HepG2 (cell line): ENCODE data around the gene OBSL1. TPM values are rescaled to one million over a fixed set of nuclear protein-coding genes. Genes with fewer than 3 reads are reported as not detected.

Experiments used
- ASH2L ChIP-seq: fragments of 300-600, 200-600 bp; sonication (generic); IDR thresholded peaks from 2 replicates; pipeline ENCODE4 v1.7.0; 2017; ENCODE audit warnings: low read depth, mild to moderate bottlenecking, moderate library complexity, mixed read lengths, low read length; ENCODE audit not compliant: insufficient read length
- BRCA1 ChIP-seq: sonication (generic); formaldehyde crosslinking; IDR thresholded peaks from 2 replicates; pipeline ENCODE4 v1.4.0; 2020; ENCODE audit warnings: missing genetic modification reagents
- IKZF4 ChIP-seq: sonication (generic); formaldehyde crosslinking; IDR thresholded peaks from 2 replicates; pipeline ENCODE4 v1.5.1; 2020; ENCODE audit warnings: borderline replicate concordance, mild to moderate bottlenecking, low read depth, missing genetic modification reagents; ENCODE audit errors: not compliant biosample characterization
- MXI1 ChIP-seq: IDR thresholded peaks from 3 replicates; pipeline ENCODE4 v1.6.1; 2012; ENCODE audit warnings: low read depth, low read length, inconsistent platforms, borderline replicate concordance
- PHB2 ChIP-seq: fragments of 450-650 bp; IDR thresholded peaks from 2 replicates; pipeline ENCODE4 v1.6.1; 2018; ENCODE audit not compliant: partially characterized antibody
- RARG ChIP-seq: sonication (generic); formaldehyde crosslinking; IDR thresholded peaks from 2 replicates; pipeline ENCODE4 v1.4.0; 2020; ENCODE audit warnings: low read depth, mild to moderate bottlenecking, missing genetic modification reagents
- RBFOX2 ChIP-seq: fragments of 200-400 bp; formaldehyde crosslinking; IDR thresholded peaks from 2 replicates; pipeline ENCODE4 v1.6.1; 2017; ENCODE audit warnings: low read depth, mild to moderate bottlenecking, low read length
- RELA ChIP-seq: sonication (generic); formaldehyde crosslinking; IDR thresholded peaks from 2 replicates; pipeline ENCODE4 v1.4.0; 2020; ENCODE audit warnings: missing genetic modification reagents
- SNAPC2 ChIP-seq: sonication (generic); formaldehyde crosslinking; IDR thresholded peaks from 2 replicates; pipeline ENCODE4 v1.8.1; 2022; ENCODE audit warnings: mild to moderate bottlenecking, missing genetic modification reagents
- TAF15 ChIP-seq: fragments of 200-400 bp; formaldehyde crosslinking; IDR thresholded peaks from one replicate; pipeline ENCODE4 v1.6.1; 2018; ENCODE audit warnings: mild to moderate bottlenecking, low read depth, low read length; ENCODE audit not compliant: poor library complexity, severe bottlenecking
- TGIF2 ChIP-seq: IDR thresholded peaks from 2 replicates; pipeline ENCODE4 v1.6.1; 2016; ENCODE audit warnings: control low read depth, missing compliant biosample characterization
- ZFP36L1 ChIP-seq: sonication (generic); formaldehyde crosslinking; IDR thresholded peaks from 2 replicates; pipeline ENCODE4 v1.8.0; 2022; ENCODE audit warnings: mild to moderate bottlenecking, missing genetic modification reagents, moderate library complexity
- ZKSCAN8 ChIP-seq: IDR thresholded peaks from 2 replicates; pipeline ENCODE4 v1.6.1; 2016; ENCODE audit warnings: borderline replicate concordance, missing genetic modification reagents, missing compliant biosample characterization
- ZNF30 ChIP-seq: sonication (generic); formaldehyde crosslinking; IDR thresholded peaks from 2 replicates; pipeline ENCODE4 v1.5.0; 2020; ENCODE audit warnings: mild to moderate bottlenecking, missing genetic modification reagents
- ZSCAN31 ChIP-seq: sonication (generic); formaldehyde crosslinking; IDR thresholded peaks from 2 replicates; pipeline ENCODE4 v1.5.0; 2020; ENCODE audit warnings: low read depth, mild to moderate bottlenecking, missing genetic modification reagents
- polyA plus RNA-seq, 8 experiments: library from polyadenylated mRNA; depleted of rRNA in 3 of 8; stranded (reverse) in 7 of 8; unstranded in 1 of 8; fragments of >200 nt; fragmentation: Illumina TruSeq in 4 of 8; extraction: Trizol in 4 of 8; gene quantifications; 2 replicates each; pipeline versions ENCODE4 v1.2.1 to v1.2.3, GENCODE V29; 2011 to 2016; ENCODE audit warnings: low read depth in 4 of 8, missing spikeins in 1 of 8, mixed read lengths in 1 of 8; ENCODE audit not compliant: insufficient read depth in 1 of 8
- total RNA-seq, 5 experiments: library from RNA; depleted of rRNA; stranded (reverse); fragments of >200 nt; fragmentation: Illumina TruSeq; extraction: Trizol; gene quantifications; 2 replicates each; pipeline ENCODE4 v1.2.3, GENCODE V29; 2016; ENCODE audit warnings: low read depth in 1 of 5
- TF ChIP-seq, protein P1 (sequence below): sonication (generic); formaldehyde crosslinking; IDR thresholded peaks from 2 replicates; pipeline ENCODE4 v1.4.0; 2020; ENCODE audit warnings: missing genetic modification reagents, mild to moderate bottlenecking, borderline replicate concordance
- TF ChIP-seq, protein P2 (sequence below): sonication (generic); formaldehyde crosslinking; IDR thresholded peaks from 2 replicates; pipeline ENCODE4 v1.8.1; 2022; ENCODE audit warnings: low read depth, mild to moderate bottlenecking, missing genetic modification reagents
- TF ChIP-seq, protein P3 (sequence below): sonication (generic); IDR thresholded peaks from 2 replicates; pipeline ENCODE4 v1.6.1; 2016; ENCODE audit warnings: low read depth, borderline replicate concordance
- TF ChIP-seq, protein P4 (sequence below): sonication (generic); formaldehyde crosslinking; IDR thresholded peaks from 2 replicates; pipeline ENCODE4 v1.5.0; 2020; ENCODE audit warnings: missing genetic modification reagents
- TF ChIP-seq, protein P5 (sequence below): sonication (generic); formaldehyde crosslinking; conservative IDR thresholded peaks from 2 replicates; pipeline ENCODE4 v1.4.0; 2020; ENCODE audit warnings: missing genetic modification reagents
- TF ChIP-seq, protein P6 (sequence below): sonication (generic); formaldehyde crosslinking; IDR thresholded peaks from 2 replicates; pipeline ENCODE4 v1.5.1; 2020; ENCODE audit warnings: mild to moderate bottlenecking, missing genetic modification reagents, moderate library complexity

Gene OBSL1
- total and polyA plus RNA-seq, 2 of the 13 experiments (the other 11 are each of a cell fraction or from before 2014, with no cell fraction given) = 86.7 to 218 TPM

DNA sequence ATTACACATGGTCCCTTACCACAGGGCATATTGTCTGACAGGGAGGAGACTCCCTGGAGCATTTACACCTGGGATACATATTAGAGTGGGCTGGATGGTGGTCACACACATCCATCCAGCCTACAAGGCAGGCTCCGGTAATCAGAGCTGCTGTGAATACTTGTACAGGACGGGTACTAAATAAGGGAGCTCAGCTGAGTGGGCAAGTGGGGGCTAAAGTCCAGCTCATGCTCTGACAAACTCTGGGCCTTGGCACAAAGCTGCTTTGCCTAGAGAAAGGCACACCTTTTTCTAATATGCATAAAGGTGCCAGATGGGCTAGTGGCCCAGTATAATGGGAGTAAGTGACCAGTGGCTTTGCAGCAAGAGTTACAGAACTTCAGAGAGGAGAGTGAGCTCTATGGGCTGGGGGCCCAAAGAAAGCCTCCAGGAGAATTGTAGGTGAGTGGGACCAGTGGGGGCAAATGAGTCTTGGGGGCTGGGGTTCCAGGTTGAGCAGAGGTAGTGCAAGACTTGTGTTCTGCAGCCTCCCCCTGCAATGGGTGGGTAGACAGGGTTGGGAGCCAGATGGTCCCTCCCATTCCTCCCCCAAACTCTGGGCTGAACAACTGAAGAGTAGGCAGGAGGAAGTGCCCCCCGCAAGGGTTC is 25.9 kb downstream of the OBSL1 start (continued):
- TF ChIP-seq MXI1 = no peak
- TF ChIP-seq ZKSCAN8 (CRISPR knock-in tag) = no peak
- TF ChIP-seq, protein P1, sequence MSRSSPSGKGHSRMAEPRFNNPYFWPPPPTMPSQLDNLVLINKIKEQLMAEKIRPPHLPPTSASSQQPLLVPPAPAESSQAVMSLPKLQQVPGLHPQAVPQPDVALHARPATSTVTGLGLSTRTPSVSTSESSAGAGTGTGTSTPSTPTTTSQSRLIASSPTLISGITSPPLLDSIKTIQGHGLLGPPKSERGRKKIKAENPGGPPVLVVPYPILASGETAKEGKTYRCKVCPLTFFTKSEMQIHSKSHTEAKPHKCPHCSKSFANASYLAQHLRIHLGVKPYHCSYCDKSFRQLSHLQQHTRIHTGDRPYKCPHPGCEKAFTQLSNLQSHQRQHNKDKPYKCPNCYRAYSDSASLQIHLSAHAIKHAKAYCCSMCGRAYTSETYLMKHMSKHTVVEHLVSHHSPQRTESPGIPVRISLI (CRISPR knock-in tag) = no peak
- no peak for TF ChIP-seq TAF15
- TF ChIP-seq BRCA1 = no peak
- no peak for TF ChIP-seq RBFOX2
- no peak for TF ChIP-seq RARG (CRISPR knock-in tag)
- TF ChIP-seq ZFP36L1 (CRISPR knock-in tag) = no peak
- no peak for TF ChIP-seq ZNF30 (CRISPR knock-in tag)
- TF ChIP-seq, protein P2, sequence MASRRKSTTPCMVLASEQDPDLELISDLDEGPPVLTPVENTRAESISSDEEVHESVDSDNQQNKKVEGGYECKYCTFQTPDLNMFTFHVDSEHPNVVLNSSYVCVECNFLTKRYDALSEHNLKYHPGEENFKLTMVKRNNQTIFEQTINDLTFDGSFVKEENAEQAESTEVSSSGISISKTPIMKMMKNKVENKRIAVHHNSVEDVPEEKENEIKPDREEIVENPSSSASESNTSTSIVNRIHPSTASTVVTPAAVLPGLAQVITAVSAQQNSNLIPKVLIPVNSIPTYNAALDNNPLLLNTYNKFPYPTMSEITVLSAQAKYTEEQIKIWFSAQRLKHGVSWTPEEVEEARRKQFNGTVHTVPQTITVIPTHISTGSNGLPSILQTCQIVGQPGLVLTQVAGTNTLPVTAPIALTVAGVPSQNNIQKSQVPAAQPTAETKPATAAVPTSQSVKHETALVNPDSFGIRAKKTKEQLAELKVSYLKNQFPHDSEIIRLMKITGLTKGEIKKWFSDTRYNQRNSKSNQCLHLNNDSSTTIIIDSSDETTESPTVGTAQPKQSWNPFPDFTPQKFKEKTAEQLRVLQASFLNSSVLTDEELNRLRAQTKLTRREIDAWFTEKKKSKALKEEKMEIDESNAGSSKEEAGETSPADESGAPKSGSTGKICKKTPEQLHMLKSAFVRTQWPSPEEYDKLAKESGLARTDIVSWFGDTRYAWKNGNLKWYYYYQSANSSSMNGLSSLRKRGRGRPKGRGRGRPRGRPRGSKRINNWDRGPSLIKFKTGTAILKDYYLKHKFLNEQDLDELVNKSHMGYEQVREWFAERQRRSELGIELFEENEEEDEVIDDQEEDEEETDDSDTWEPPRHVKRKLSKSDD (CRISPR knock-in tag) = 0 out of 2 replicates have a peak, but pooled peaks have one; percentile 12
- TF ChIP-seq, protein P3, sequence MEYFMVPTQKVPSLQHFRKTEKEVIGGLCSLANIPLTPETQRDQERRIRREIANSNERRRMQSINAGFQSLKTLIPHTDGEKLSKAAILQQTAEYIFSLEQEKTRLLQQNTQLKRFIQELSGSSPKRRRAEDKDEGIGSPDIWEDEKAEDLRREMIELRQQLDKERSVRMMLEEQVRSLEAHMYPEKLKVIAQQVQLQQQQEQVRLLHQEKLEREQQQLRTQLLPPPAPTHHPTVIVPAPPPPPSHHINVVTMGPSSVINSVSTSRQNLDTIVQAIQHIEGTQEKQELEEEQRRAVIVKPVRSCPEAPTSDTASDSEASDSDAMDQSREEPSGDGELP = peak; percentile 54; the same call in 1 of the 2 replicates
- TF ChIP-seq ASH2L = peak; percentile 27
- TF ChIP-seq TGIF2 (CRISPR knock-in tag) = no peak
- TF ChIP-seq IKZF4 (CRISPR knock-in tag) = no peak
- TF ChIP-seq RELA (CRISPR knock-in tag) = no peak
- TF ChIP-seq, protein P4, sequence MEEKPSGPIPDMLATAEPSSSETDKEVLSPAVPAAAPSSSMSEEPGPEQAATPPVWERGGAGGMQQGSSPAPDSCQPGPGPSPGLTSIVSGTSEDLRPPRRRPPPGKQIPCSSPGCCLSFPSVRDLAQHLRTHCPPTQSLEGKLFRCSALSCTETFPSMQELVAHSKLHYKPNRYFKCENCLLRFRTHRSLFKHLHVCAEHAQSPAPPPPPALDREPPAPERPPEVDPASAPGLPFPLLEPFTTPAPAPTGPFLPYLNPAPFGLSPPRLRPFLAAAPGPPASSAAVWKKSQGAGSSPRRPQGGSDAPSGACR (CRISPR knock-in tag) = no peak; the same call in 1 of the 2 replicates
- TF ChIP-seq SNAPC2 (CRISPR knock-in tag) = 0 out of 2 replicates have a peak, but pooled peaks have one; percentile 54
- TF ChIP-seq PHB2 = no peak
- TF ChIP-seq ZSCAN31 = no peak
- TF ChIP-seq, protein P5, sequence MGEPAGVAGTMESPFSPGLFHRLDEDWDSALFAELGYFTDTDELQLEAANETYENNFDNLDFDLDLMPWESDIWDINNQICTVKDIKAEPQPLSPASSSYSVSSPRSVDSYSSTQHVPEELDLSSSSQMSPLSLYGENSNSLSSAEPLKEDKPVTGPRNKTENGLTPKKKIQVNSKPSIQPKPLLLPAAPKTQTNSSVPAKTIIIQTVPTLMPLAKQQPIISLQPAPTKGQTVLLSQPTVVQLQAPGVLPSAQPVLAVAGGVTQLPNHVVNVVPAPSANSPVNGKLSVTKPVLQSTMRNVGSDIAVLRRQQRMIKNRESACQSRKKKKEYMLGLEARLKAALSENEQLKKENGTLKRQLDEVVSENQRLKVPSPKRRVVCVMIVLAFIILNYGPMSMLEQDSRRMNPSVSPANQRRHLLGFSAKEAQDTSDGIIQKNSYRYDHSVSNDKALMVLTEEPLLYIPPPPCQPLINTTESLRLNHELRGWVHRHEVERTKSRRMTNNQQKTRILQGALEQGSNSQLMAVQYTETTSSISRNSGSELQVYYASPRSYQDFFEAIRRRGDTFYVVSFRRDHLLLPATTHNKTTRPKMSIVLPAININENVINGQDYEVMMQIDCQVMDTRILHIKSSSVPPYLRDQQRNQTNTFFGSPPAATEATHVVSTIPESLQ = no peak
- TF ChIP-seq, protein P6, sequence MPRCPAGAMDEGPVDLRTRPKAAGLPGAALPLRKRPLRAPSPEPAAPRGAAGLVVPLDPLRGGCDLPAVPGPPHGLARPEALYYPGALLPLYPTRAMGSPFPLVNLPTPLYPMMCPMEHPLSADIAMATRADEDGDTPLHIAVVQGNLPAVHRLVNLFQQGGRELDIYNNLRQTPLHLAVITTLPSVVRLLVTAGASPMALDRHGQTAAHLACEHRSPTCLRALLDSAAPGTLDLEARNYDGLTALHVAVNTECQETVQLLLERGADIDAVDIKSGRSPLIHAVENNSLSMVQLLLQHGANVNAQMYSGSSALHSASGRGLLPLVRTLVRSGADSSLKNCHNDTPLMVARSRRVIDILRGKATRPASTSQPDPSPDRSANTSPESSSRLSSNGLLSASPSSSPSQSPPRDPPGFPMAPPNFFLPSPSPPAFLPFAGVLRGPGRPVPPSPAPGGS (CRISPR knock-in tag) = no peak
